Stimulated activated CD4-positive, alpha-beta T cell treated with anti-CD3 and anti-CD28 coated beads, Interleukin-2, amount 100 ng/mL, for 48 hours (primary cell): Measurements from ENCODE around the gene BOD1L1.
A peak's percentile ranks its signal among the peaks of the same experiment; 100 is the strongest.

ENCODE experiments used
- DNase-seq, 2 donors: peaks; one replicate each; pipeline ENCODE4 v3.0.0-alpha.2; 2020

Gene BOD1L1

GRCh38 chr4:13555325-13555724 is 72.2 kb downstream of the BOD1L1 start:
- DNase-seq = no peak

DNA sequence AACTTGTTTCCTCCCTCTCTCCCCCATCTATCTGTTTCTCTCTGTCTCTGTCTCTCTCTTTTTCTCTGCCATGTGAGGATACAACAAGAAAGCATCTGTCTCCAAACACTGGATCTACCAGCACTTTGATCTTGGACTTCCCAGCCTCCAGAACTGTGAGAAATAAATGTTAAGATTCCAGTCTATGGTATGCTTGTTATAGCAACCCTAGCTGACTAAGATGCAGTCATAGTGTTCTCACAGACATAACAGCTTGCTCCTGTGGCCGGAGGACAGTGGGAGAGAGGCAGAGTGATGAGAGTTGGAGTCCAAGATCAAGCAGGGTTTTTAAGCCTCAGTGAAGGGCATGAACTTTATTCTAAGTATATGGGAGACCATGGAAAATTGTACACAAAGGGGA is 74.4 kb downstream of the BOD1L1 start:
- DNase-seq = no peak

GRCh38 chr4:13548984-13549546 is 78.5 kb downstream of the BOD1L1 start:
- DNase-seq = peak; percentile 87 to 90

- no peak for DNase-seq
These were observed 79.2 kb downstream of the BOD1L1 start for GRCh38 chr4:13548059-13548983.

- DNase-seq = no peak
These were observed 80.0 kb downstream of the BOD1L1 start for GRCh38 chr4:13547485-13548041.

- DNase-seq = no peak
These were observed 80.5 kb downstream of the BOD1L1 start for GRCh38 chr4:13546941-13547484.

- no peak for DNase-seq
These were observed 81.2 kb downstream of the BOD1L1 start for GRCh38 chr4:13546142-13546940.

- no peak for DNase-seq
These were observed 82.1 kb downstream of the BOD1L1 start for GRCh38 chr4:13545394-13545808.

- DNase-seq = peak in 1 of 2 donors; percentile 47
These were observed 82.7 kb downstream of the BOD1L1 start for GRCh38 chr4:13544606-13545393.

- no peak for DNase-seq
These were observed 83.5 kb downstream of the BOD1L1 start, which contains the start of gene NKX3-2 for GRCh38 chr4:13543839-13544605. Gene NKX3-2 (minus strand): TSS chr4:13544508. CDS start chr4:13544414, 94 bp downstream.

GRCh38 chr4:13543032-13543838 is 84.3 kb downstream of the BOD1L1 start:
- DNase-seq = no peak

- no peak for DNase-seq
These were observed 84.9 kb downstream of the BOD1L1 start for GRCh38 chr4:13542577-13543031.

DNA sequence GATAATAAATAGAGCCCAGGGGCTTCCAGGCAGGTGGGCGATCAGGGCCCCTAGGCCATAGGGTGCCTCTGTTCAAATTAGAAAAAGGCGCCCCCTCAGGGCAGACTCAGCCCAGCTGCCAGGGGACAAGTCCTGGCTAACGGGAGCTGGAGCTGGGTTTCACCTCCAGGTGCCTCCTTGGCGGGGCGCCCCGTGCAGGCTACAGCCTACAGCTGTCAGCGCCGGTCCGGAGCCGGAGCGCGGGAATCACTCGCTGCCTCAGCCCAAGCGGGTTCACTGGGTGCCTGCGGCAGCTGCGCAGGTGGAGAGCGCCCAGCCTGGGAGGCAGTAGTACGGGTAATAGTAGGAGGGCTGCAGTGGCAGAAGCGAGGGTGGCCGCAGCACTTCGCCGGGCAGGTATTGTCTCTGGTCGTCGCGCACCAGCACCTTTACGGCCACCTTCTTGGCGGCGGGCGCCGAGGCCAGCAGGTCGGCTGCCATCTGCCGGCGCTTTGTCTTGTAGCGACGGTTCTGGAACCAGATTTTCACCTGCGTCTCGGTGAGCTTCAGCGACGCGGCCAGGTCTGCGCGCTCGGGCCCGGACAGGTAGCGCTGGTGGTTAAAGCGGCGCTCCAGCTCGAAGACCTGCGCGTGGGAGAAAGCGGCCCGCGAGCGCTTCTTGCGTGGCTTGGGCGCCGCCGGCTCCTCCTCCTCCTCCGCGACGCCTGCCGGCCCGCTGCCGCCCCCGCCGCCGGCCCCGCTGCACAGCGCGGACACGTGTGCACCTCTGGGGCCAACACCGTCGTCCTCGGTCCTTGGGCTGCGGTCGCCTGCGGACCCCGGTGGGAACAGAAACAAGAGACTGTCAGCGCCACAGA is 85.6 kb downstream of the BOD1L1 start:
- no peak for DNase-seq

DNA sequence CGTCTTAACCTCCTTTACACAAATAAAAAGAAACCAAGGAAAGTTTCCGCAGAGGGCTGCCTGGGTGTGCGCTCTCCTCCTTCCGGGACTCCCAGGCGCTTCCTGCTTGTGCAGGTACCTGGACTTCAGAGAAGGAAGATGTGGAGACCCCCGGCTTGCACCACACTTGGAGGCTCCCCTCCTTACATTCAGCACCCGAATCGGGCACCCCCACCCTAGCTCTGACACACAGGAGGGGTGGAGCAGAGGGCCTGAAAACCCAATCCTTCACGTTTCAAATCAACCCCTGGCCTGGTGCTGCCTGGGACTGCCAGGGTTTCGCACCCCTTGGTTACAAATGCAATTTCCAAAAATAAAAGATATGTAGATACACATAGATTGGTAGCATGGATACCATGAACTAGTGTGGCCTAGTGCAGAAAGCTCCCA is 86.3 kb downstream of the BOD1L1 start:
- DNase-seq = no peak

DNA sequence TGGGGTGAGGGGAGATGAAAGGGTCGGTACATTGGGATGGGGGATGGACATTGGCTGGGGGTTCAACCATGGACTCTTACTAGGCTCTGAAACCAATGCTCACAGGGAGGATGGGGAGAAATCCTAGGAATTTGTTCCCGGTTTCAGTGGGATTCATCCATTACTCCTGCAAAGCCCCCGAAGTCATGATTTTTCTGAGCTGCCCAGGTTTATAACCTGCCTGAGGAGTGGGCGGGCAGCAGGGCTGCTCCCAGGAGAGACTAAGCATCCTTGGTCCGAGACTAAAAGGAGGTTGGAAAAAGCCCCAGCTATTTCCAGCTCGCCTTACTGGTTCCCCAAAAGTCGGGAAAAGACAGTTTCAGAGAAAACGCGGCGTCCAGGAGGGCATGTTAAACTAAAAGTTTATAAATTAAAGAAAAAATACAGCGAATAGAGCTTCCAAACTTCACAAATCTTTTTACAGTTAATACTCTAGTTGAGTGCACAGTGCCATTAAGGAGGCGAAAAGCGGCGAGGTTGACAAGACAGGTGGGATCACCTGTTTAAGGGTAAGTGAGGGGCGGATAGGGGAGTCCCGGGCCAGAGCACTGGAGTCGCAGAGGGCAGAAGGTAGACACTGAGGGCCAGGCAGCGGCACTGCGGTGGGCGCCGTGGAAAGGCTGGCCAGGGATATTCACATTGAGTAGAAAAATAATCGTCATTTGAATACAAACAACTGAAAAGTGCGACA is 86.9 kb downstream of the BOD1L1 start:
- no peak for DNase-seq

GRCh38 chr4:13539619-13540445 is 87.7 kb downstream of the BOD1L1 start:
- no peak for DNase-seq

- DNase-seq = no peak
These were observed 88.4 kb downstream of the BOD1L1 start for GRCh38 chr4:13539047-13539618.
